H9 (cell line): ENCODE measurements around the gene SPTLC1. TPM values are rescaled to one million over a fixed set of nuclear protein-coding genes. Genes with fewer than 3 reads are reported as not detected.

Source experiments
- DNase-seq: peaks from one replicate; pipeline ENCODE4 v3.0.0-alpha.2; 2017
- H2AFZ ChIP-seq: one replicate; pipeline ENCODE4 v1.6.1; 2013; ENCODE audit warnings: mild to moderate bottlenecking, low read length, control low read depth, moderate library complexity
- H2AK5ac ChIP-seq: 2 replicates; pipeline ENCODE4 v1.6.1; 2013; ENCODE audit warnings: low read length, control low read depth, mixed read lengths; ENCODE audit not compliant: insufficient read length
- H2BK120ac ChIP-seq: one replicate; pipeline ENCODE4 v1.6.1; 2013; ENCODE audit warnings: low read depth, mild to moderate bottlenecking, low read length, control low read depth, inconsistent platforms; ENCODE audit not compliant: poor library complexity, severe bottlenecking
- H2BK12ac ChIP-seq: 2 replicates; pipeline ENCODE4 v1.6.1; 2013; ENCODE audit warnings: low read length, control low read depth, mixed read lengths, low read depth; ENCODE audit not compliant: insufficient read length
- H2BK15ac ChIP-seq: 2 replicates; pipeline ENCODE4 v1.6.1; 2013; ENCODE audit warnings: low read depth, low read length, control low read depth
- H2BK20ac ChIP-seq: one replicate; pipeline ENCODE4 v1.6.1; 2013; ENCODE audit warnings: low read depth, mild to moderate bottlenecking, low read length, control low read depth, inconsistent platforms; ENCODE audit not compliant: poor library complexity, severe bottlenecking
- H2BK5ac ChIP-seq: 2 replicates; pipeline ENCODE4 v1.6.1; 2013; ENCODE audit warnings: low read length, control low read depth, mixed read lengths; ENCODE audit not compliant: insufficient read length
- H3K14ac ChIP-seq: 2 replicates; pipeline ENCODE4 v1.6.1; 2013; ENCODE audit warnings: low read length, control low read depth; ENCODE audit not compliant: insufficient read depth
- H3K18ac ChIP-seq: 2 replicates; pipeline ENCODE4 v1.6.1; 2013; ENCODE audit warnings: low read depth, mild to moderate bottlenecking, mixed read lengths, low read length, control low read depth; ENCODE audit not compliant: insufficient read length
- H3K23ac ChIP-seq: 2 replicates; pipeline ENCODE4 v1.6.1; 2013; ENCODE audit warnings: low read length, control low read depth, mixed read lengths, low read depth; ENCODE audit not compliant: insufficient read length
- H3K23me2 ChIP-seq: 2 replicates; pipeline ENCODE4 v1.6.1; 2013; ENCODE audit warnings: low read depth, mild to moderate bottlenecking, mixed read lengths, low read length, control low read depth; ENCODE audit not compliant: insufficient read length, poor library complexity, severe bottlenecking
- H3K27ac ChIP-seq: 2 replicates; pipeline ENCODE4 v1.5.1; 2013; ENCODE audit warnings: low read length, control low read depth, mixed read lengths, low read depth; ENCODE audit not compliant: insufficient read length
- H3K27me3 ChIP-seq: 2 replicates; pipeline ENCODE4 v1.6.1; 2013; ENCODE audit warnings: low read length, control low read depth, inconsistent platforms; ENCODE audit not compliant: insufficient read depth
- H3K4ac ChIP-seq: 2 replicates; pipeline ENCODE4 v1.6.1; 2013; ENCODE audit warnings: low read depth, mild to moderate bottlenecking, control low read depth, inconsistent platforms, low read length, moderate library complexity
- H3K4me1 ChIP-seq: 2 replicates; pipeline ENCODE4 v1.6.1; 2013; ENCODE audit warnings: low read length, control low read depth, inconsistent platforms; ENCODE audit not compliant: insufficient read depth
- H3K4me2 ChIP-seq: 2 replicates; pipeline ENCODE4 v1.6.1; 2013; ENCODE audit warnings: low read length, control low read depth, mixed read lengths; ENCODE audit not compliant: insufficient read length, insufficient read depth
- H3K56ac ChIP-seq: 2 replicates; pipeline ENCODE4 v1.6.1; 2013; ENCODE audit warnings: low read depth, mild to moderate bottlenecking, mixed read lengths, low read length, control low read depth; ENCODE audit not compliant: insufficient read length
- H3K79me1 ChIP-seq: 2 replicates; pipeline ENCODE4 v1.6.1; 2013; ENCODE audit warnings: low read depth, mild to moderate bottlenecking, moderate library complexity, low read length, control low read depth, inconsistent platforms; ENCODE audit not compliant: insufficient read depth, poor library complexity, severe bottlenecking
- H3K79me2 ChIP-seq: 2 replicates; pipeline ENCODE4 v1.6.1; 2013; ENCODE audit warnings: low read length, control low read depth, inconsistent platforms; ENCODE audit not compliant: insufficient read depth
- H3K9ac ChIP-seq: 2 replicates; pipeline ENCODE4 v1.6.1; 2013; ENCODE audit warnings: low read length, control low read depth, mixed read lengths; ENCODE audit not compliant: insufficient read length; ENCODE audit errors: extremely low read depth
- H3K9me3 ChIP-seq: one replicate; pipeline ENCODE4 v1.6.1; 2013; ENCODE audit warnings: low read depth, low read length, inconsistent platforms; ENCODE audit not compliant: control insufficient read depth
- H3T11ph ChIP-seq: one replicate; pipeline ENCODE4 v1.6.1; 2013; ENCODE audit warnings: mild to moderate bottlenecking, low read length, control low read depth, inconsistent platforms
- H4K20me1 ChIP-seq: one replicate; pipeline ENCODE4 v1.6.1; 2013; ENCODE audit not compliant: control insufficient read depth, insufficient read length, insufficient read depth
- H4K5ac ChIP-seq: 2 replicates; pipeline ENCODE4 v1.6.1; 2013; ENCODE audit warnings: low read depth, mild to moderate bottlenecking, mixed read lengths, low read length, control low read depth; ENCODE audit not compliant: insufficient read length
- H4K8ac ChIP-seq: replicated peaks from 2 replicates; pipeline ENCODE4 v1.6.1; 2013; ENCODE audit warnings: low read length, control low read depth, mixed read lengths, low read depth; ENCODE audit not compliant: insufficient read length
- H4K91ac ChIP-seq: 2 replicates; pipeline ENCODE4 v1.6.1; 2013; ENCODE audit warnings: low read depth, mild to moderate bottlenecking, moderate library complexity, mixed read lengths, low read length, control low read depth; ENCODE audit not compliant: insufficient read length
- H3K27ac Mint-ChIP-seq, 3 experiments: 2 replicates in 2 of 3; 3 replicates in 1 of 3; pipeline ENCODE4 v1.8.0; 2020 to 2021; ENCODE audit warnings: mixed read lengths in 3 of 3, mild to moderate bottlenecking in 1 of 3, moderate library complexity in 1 of 3
- H3K27me3 Mint-ChIP-seq: 2 replicates; pipeline ENCODE4 v1.8.0; 2021; ENCODE audit warnings: low read depth, mild to moderate bottlenecking, moderate library complexity, mixed read lengths
- H3K36me3 Mint-ChIP-seq, 3 experiments: 2 replicates in 2 of 3; 3 replicates in 1 of 3; pipeline ENCODE4 v1.8.0; 2020 to 2021; ENCODE audit warnings: low read depth in 3 of 3, mixed read lengths in 3 of 3; ENCODE audit not compliant: insufficient read depth in 1 of 3
- H3K4me1 Mint-ChIP-seq, 2 experiments: 2 replicates each; pipeline ENCODE4 v1.8.0; 2020; ENCODE audit warnings: mixed read lengths in 2 of 2
- H3K4me3 Mint-ChIP-seq, 2 experiments: 2 replicates in 1 of 2; 3 replicates in 1 of 2; pipeline ENCODE4 v1.8.0; 2020 to 2021; ENCODE audit warnings: mild to moderate bottlenecking in 2 of 2, mixed read lengths in 2 of 2, moderate library complexity in 1 of 2
- H3K9me3 Mint-ChIP-seq, 2 experiments: 2 replicates in 1 of 2; 3 replicates in 1 of 2; pipeline ENCODE4 v1.8.0; 2020; ENCODE audit warnings: mild to moderate bottlenecking in 2 of 2, mixed read lengths in 2 of 2, moderate library complexity in 1 of 2
- WGBS: extraction: QIAGEN DNeasy Blood & Tissue Kit; methylation state at CpG from one replicate; pipeline ENCODE4 v1.1.7; 2013; ENCODE audit warnings: missing lambda C conversion rate, low lambda C conversion rate, mixed read lengths; ENCODE audit not compliant: insufficient read length; ENCODE audit errors: extremely low coverage; 5-methylcytosine and 5-hydroxymethylcytosine counted together
- total RNA-seq: library from RNA; stranded (reverse); gene quantifications from 2 replicates; pipeline ENCODE4 v1.2.1, GENCODE V29; 2021
- TF ChIP-seq, protein P1 (sequence below): fragments of 200-600 bp; sonication (generic); conservative IDR thresholded peaks from 3 replicates; pipeline ENCODE4 v1.8.0; 2021; ENCODE audit warnings: antibody characterized with exemption, mild to moderate bottlenecking

Gene SPTLC1
- total RNA-seq, 1 experiment from 2014 or later, result 73.5 TPM

DNA sequence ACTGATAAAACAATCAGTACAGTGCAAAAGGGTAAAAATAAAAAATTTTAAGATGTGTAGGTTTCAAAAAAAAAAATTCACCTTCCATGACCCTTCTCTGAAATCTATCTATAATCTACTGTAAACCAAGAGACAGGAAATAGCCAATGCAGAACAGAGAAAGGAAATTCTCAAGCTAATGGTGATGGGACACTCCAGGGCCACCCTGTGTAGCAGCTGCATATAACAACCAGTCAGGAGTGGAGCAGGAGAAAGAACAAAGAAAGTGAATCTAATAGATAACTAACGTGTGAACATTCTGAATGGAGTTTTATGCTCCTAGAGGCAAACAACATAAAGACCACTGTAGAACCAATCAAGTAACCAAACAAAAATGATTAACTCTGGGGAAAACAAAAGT, 16.6 kb downstream of the SPTLC1 start:
- Histone ChIP-seq H2BK20ac (no peak overlapping the region), H4K91ac (no peak overlapping the region), H2AK5ac (no peak overlapping the region), H3K23me2 (no peaks in the 10 kb centered on the region), H2BK5ac (no peak overlapping the region), H3K23ac (no peak overlapping the region), H4K20me1 (no peaks in the 10 kb centered on the region), H4K5ac (no peak overlapping the region), H2BK120ac (no peak overlapping the region), H3K56ac (no peak overlapping the region), H3K4me1 (no peaks in the 10 kb centered on the region; the same call in 1 of the 2 replicates), H2BK15ac (no peak overlapping the region), H3K4me2 (no peak overlapping the region), H3K18ac (no peak overlapping the region), H3K79me2 (no peaks in the 10 kb centered on the region; the same call in 1 of the 2 replicates), H3K79me1 (peaks cover 3% of the 10 kb centered on the region), H3K4ac (no peak overlapping the region), H3K9me3 (no peaks in the 10 kb centered on the region), H2AFZ (no peak overlapping the region), H3K27ac (no peak overlapping the region), H3K9ac (no peak overlapping the region), H3K14ac (no peak overlapping the region), H3K27me3 (no peaks in the 10 kb centered on the region), H4K8ac (no peak overlapping the region), H3T11ph (no peak overlapping the region), H2BK12ac (no peak overlapping the region)
- Mint-ChIP-seq H3K9me3 (no peaks in the 10 kb centered on the region), H3K27ac (peak overlapping the region in 2 of 3 experiments; percentile 31 to 92; a peak in 2 of 7 replicates), H3K4me3 (no peak overlapping the region), H3K4me1 (peaks cover 8 to 28% of the 10 kb centered on the region in 2 experiments; a peak in 3 of 4 replicates), H3K36me3 (peaks cover 22 to 40% (median 24%) of the 10 kb centered on the region in 3 experiments), H3K27me3 (no peaks in the 10 kb centered on the region)
- WGBS, result no CpG with 5 or more reads among the region's 1 CpG
- TF ChIP-seq, protein P1, sequence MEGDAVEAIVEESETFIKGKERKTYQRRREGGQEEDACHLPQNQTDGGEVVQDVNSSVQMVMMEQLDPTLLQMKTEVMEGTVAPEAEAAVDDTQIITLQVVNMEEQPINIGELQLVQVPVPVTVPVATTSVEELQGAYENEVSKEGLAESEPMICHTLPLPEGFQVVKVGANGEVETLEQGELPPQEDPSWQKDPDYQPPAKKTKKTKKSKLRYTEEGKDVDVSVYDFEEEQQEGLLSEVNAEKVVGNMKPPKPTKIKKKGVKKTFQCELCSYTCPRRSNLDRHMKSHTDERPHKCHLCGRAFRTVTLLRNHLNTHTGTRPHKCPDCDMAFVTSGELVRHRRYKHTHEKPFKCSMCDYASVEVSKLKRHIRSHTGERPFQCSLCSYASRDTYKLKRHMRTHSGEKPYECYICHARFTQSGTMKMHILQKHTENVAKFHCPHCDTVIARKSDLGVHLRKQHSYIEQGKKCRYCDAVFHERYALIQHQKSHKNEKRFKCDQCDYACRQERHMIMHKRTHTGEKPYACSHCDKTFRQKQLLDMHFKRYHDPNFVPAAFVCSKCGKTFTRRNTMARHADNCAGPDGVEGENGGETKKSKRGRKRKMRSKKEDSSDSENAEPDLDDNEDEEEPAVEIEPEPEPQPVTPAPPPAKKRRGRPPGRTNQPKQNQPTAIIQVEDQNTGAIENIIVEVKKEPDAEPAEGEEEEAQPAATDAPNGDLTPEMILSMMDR, result no peak
- DNase-seq, result no peak
